Panc1 (cell line): ENCODE data around the gene UNC5CL.

Experiments
- CTCF ChIP-seq: fragments of 450-650 bp; IDR thresholded peaks from 2 replicates; pipeline ENCODE4 v1.5.1; 2017; ENCODE audit warnings: mild to moderate bottlenecking
- POLR2AphosphoS5 ChIP-seq: IDR thresholded peaks from 2 replicates; pipeline ENCODE4 v1.6.1; 2012; ENCODE audit warnings: mild to moderate bottlenecking, low read depth, low read length, moderate library complexity
- REST ChIP-seq, 2 experiments: IDR thresholded peaks; 2 replicates each; pipeline ENCODE4 v1.6.1; 2011 to 2012; ENCODE audit warnings: low read depth in 2 of 2, control low read depth in 1 of 2, low read length in 1 of 2, mild to moderate bottlenecking in 1 of 2, moderate library complexity in 1 of 2; ENCODE audit not compliant: insufficient read depth in 1 of 2
- SIN3A ChIP-seq: IDR thresholded peaks from 2 replicates; pipeline ENCODE4 v1.6.1; 2012; ENCODE audit warnings: low read depth, mild to moderate bottlenecking, low read length, moderate library complexity, borderline replicate concordance; ENCODE audit not compliant: insufficient read depth

- TF ChIP-seq REST (IDR thresholded peaks at IDR 0.05; ENCODE audit: insufficient read depth in 1 of 2, low read depth in 2 of 2, low read length in 1 of 2) (no peak), CTCF (peak; percentile 47), POLR2AphosphoS5 (no peak), SIN3A (no peak)
Measured at GRCh38 chr6:40999569-40999968, 39.5 kb downstream of the UNC5CL start.
